Liver (tissue), 9 donors: Measurements from ENCODE around the gene TSPAN7. TPM values are rescaled to one million over a fixed set of nuclear protein-coding genes. Genes with fewer than 3 reads are reported as not detected.

Experiments used
- DNase-seq: peaks from one replicate; pipeline ENCODE4 v3.0.0-alpha.2; 2017; ENCODE audit warnings: low spot score
- H3K27ac ChIP-seq, 2 donors: one replicate each; pipeline ENCODE4 v1.7.0; 2013; ENCODE audit warnings: inconsistent platforms in 2 of 2, low read length in 2 of 2, control low read depth in 1 of 2, low read depth in 1 of 2, mild to moderate bottlenecking in 1 of 2
- H3K27me3 ChIP-seq, 4 donors: one replicate each; pipeline versions ENCODE4 v1.6.1 to v1.7.0; 2013; ENCODE audit warnings: low read length in 3 of 4, inconsistent platforms in 1 of 4, mild to moderate bottlenecking in 1 of 4, moderate library complexity in 1 of 4; ENCODE audit not compliant: control insufficient read depth in 4 of 4, insufficient read depth in 4 of 4
- H3K36me3 ChIP-seq, 4 donors: one replicate each; pipeline versions ENCODE4 v1.6.1 to v1.7.0; 2013; ENCODE audit warnings: low read length in 3 of 4, mild to moderate bottlenecking in 3 of 4, low read depth in 1 of 4, moderate library complexity in 1 of 4; ENCODE audit not compliant: control insufficient read depth in 4 of 4, insufficient read depth in 3 of 4
- H3K4me1 ChIP-seq, 4 donors: one replicate each; pipeline versions ENCODE4 v1.6.1 to v1.7.0; 2013; ENCODE audit warnings: low read length in 3 of 4, mild to moderate bottlenecking in 3 of 4, moderate library complexity in 1 of 4; ENCODE audit not compliant: control insufficient read depth in 4 of 4, insufficient read depth in 4 of 4
- H3K4me3 ChIP-seq, 3 donors: one replicate each; pipeline versions ENCODE4 v1.6.1 to v1.7.0; 2013; ENCODE audit warnings: low read length in 3 of 3, control low read depth in 1 of 3, low read depth in 1 of 3, mild to moderate bottlenecking in 1 of 3
- H3K9ac ChIP-seq, 2 donors: one replicate each; pipeline ENCODE4 v1.7.0; 2013; ENCODE audit warnings: low read length in 2 of 2, mild to moderate bottlenecking in 2 of 2, moderate library complexity in 2 of 2, control low read depth in 1 of 2, low read depth in 1 of 2
- H3K9me3 ChIP-seq, 4 donors: one replicate each; pipeline versions ENCODE4 v1.6.1 to v1.7.0; 2013; ENCODE audit warnings: low read length in 3 of 4; ENCODE audit not compliant: control insufficient read depth in 4 of 4
- EGR1 ChIP-seq, 2 donors: IDR thresholded peaks; 2 replicates each; pipeline ENCODE4 v1.6.1; 2016 to 2018; ENCODE audit warnings: antibody characterized with exemption in 2 of 2, low read depth in 2 of 2
- FOXA1 ChIP-seq: IDR thresholded peaks from 2 replicates; pipeline ENCODE4 v1.6.1; 2016; ENCODE audit warnings: antibody characterized with exemption
- FOXA2 ChIP-seq: IDR thresholded peaks from 2 replicates; pipeline ENCODE4 v1.6.1; 2016; ENCODE audit warnings: antibody characterized with exemption
- GABPA ChIP-seq, 2 donors: IDR thresholded peaks in 1 of 2; conservative IDR thresholded peaks in 1 of 2; 2 replicates each; pipeline ENCODE4 v1.6.1; 2016; ENCODE audit warnings: antibody characterized with exemption in 2 of 2, mild to moderate bottlenecking in 1 of 2, moderate library complexity in 1 of 2
- HNF4A ChIP-seq, 2 donors: conservative IDR thresholded peaks; 2 replicates each; pipeline ENCODE4 v1.6.1; 2016; ENCODE audit warnings: antibody characterized with exemption in 2 of 2, mild to moderate bottlenecking in 2 of 2
- HNF4G ChIP-seq: IDR thresholded peaks from 2 replicates; pipeline ENCODE4 v1.6.1; 2016; ENCODE audit warnings: antibody characterized with exemption
- JUND ChIP-seq, 2 donors: IDR thresholded peaks; 2 replicates each; pipeline ENCODE4 v1.6.1; 2016; ENCODE audit warnings: antibody characterized with exemption in 2 of 2
- NR2F2 ChIP-seq: IDR thresholded peaks from 2 replicates; pipeline ENCODE4 v1.6.1; 2016; ENCODE audit warnings: antibody characterized with exemption
- RAD21 ChIP-seq, 2 donors: IDR thresholded peaks; 2 replicates each; pipeline ENCODE4 v1.6.1; 2016; ENCODE audit warnings: antibody characterized with exemption in 2 of 2, mild to moderate bottlenecking in 2 of 2
- RXRA ChIP-seq, 2 donors: IDR thresholded peaks; 2 replicates each; pipeline ENCODE4 v1.6.1; 2017 to 2018; ENCODE audit warnings: antibody characterized with exemption in 2 of 2, mild to moderate bottlenecking in 1 of 2
- SP1 ChIP-seq: IDR thresholded peaks from 2 replicates; pipeline ENCODE4 v1.6.1; 2018; ENCODE audit warnings: antibody characterized with exemption, mild to moderate bottlenecking
- TAF1 ChIP-seq: conservative IDR thresholded peaks from 2 replicates; pipeline ENCODE4 v1.6.1; 2016; ENCODE audit warnings: antibody characterized with exemption, mild to moderate bottlenecking
- YY1 ChIP-seq: IDR thresholded peaks from 2 replicates; pipeline ENCODE4 v1.6.1; 2016; ENCODE audit warnings: antibody characterized with exemption, mild to moderate bottlenecking
- ZBTB33 ChIP-seq: IDR thresholded peaks from 2 replicates; pipeline ENCODE4 v1.6.1; 2016; ENCODE audit warnings: antibody characterized with exemption
- WGBS: extraction: QIAGEN DNeasy Blood & Tissue Kit; methylation state at CpG from one replicate; pipeline ENCODE4 v1.1.7; 2013; 5-methylcytosine and 5-hydroxymethylcytosine counted together
- polyA plus RNA-seq, 2 donors: library from polyadenylated mRNA; stranded (reverse) in 1 of 2; unstranded in 1 of 2; fragments of 200-250 nt in 1 of 2; fragments of >200 nt in 1 of 2; fragmentation: Nextera tagmentation in 1 of 2; extraction: Ambion mirVana in 1 of 2; gene quantifications; one replicate each; pipeline versions ENCODE4 v1.2.1 to v1.2.3, GENCODE V29; 2013 to 2015
- total RNA-seq, 2 donors: library from RNA; depleted of rRNA; stranded (reverse); fragments of >200 nt; gene quantifications; one replicate each; pipeline ENCODE4 v1.2.3, GENCODE V29; 2014
- TF ChIP-seq, protein P1 (sequence below): IDR thresholded peaks from 2 replicates; pipeline ENCODE4 v1.6.1; 2016; ENCODE audit warnings: antibody characterized with exemption
- TF ChIP-seq, protein P2 (sequence below): IDR thresholded peaks from 2 replicates; pipeline ENCODE4 v1.6.1; 2016; ENCODE audit warnings: antibody characterized with exemption, mild to moderate bottlenecking
- TF ChIP-seq, protein P3 (sequence below): fragments of 150-350 bp; IDR thresholded peaks from 2 replicates; pipeline ENCODE4 v1.5.1; 2017; ENCODE audit warnings: improper control_type of control experiment, low read depth, low read length; ENCODE audit not compliant: missing input control
- TF ChIP-seq, protein P4 (sequence below): IDR thresholded peaks from 2 replicates; pipeline ENCODE4 v1.6.1; 2016; ENCODE audit warnings: antibody characterized with exemption
- donor health status: healthy.
- donor health status: healthy.
- donor health status: healthy.
- donor health status: healthy.
- donor health status: healthy.

The TSPAN7 gene
- total and polyA plus RNA-seq, 4 donors: 10.1 to 26.2 (median 17.6) TPM

DNA sequence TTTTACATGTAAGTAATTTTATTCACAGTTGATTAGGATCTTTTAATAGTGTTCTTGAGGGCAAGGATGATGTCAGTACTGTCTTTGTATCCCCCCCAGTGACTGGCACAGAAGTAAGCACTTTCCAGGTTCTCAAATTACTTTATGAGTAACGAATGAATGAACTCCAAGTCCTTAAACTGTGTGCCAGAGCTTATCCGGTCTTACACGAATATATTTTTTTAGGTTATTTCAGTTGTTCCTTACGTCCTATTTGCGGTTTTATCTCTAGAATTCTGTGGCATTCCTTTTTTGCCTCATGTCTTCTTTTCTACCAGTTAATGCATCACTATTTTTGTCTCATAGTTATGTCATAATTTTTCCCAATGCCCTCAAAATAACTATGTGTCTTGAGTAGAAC is 133.1 kb downstream of the TSPAN7 start:
- WGBS: 87% methylated on average over 5 of the region's 5 CpGs
- Histone ChIP-seq H3K4me3 (no peak overlapping the region), H3K9ac (no peak overlapping the region), H3K4me1 (no peaks in the 10 kb centered on the region), H3K36me3 (no peaks in the 10 kb centered on the region), H3K27me3 (no peaks in the 10 kb centered on the region), H3K27ac (no peak overlapping the region), H3K9me3 (no peaks in the 10 kb centered on the region)
- DNase-seq: no peak
- TF ChIP-seq, protein P1, sequence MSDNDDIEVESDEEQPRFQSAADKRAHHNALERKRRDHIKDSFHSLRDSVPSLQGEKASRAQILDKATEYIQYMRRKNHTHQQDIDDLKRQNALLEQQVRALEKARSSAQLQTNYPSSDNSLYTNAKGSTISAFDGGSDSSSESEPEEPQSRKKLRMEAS: no peak
- TF ChIP-seq RAD21 (IDR thresholded peaks at IDR 0.05) (no peak), YY1 (no peak), RXRA (IDR thresholded peaks at IDR 0.05) (no peak), GABPA (IDR thresholded peaks at IDR 0.05 in 1 of 2, conservative IDR thresholded peaks at IDR 0.05 in 1 of 2) (no peak), HNF4G (no peak), FOXA2 (no peak), NR2F2 (no peak), TAF1 (no peak)

- Histone ChIP-seq H3K27ac (no peak overlapping the region), H3K27me3 (no peaks in the 10 kb centered on the region), H3K4me1 (no peaks in the 10 kb centered on the region), H3K9ac (no peak overlapping the region), H3K9me3 (no peaks in the 10 kb centered on the region), H3K4me3 (no peak overlapping the region), H3K36me3 (no peaks in the 10 kb centered on the region)
- no peak for DNase-seq
- 94% methylated on average over 3 of the region's 3 CpGs for WGBS
- TF ChIP-seq FOXA2 (no peak), TAF1 (no peak), NR2F2 (no peak), GABPA (IDR thresholded peaks at IDR 0.05 in 1 of 2, conservative IDR thresholded peaks at IDR 0.05 in 1 of 2) (no peak), ZBTB33 (no peak), EGR1 (IDR thresholded peaks at IDR 0.05; ENCODE audit: low read depth in 2 of 2) (no peak), SP1 (no peak), JUND (IDR thresholded peaks at IDR 0.05) (no peak), FOXA1 (no peak), RAD21 (IDR thresholded peaks at IDR 0.05) (no peak), HNF4G (no peak), HNF4A (conservative IDR thresholded peaks at IDR 0.05) (no peak), YY1 (no peak), RXRA (IDR thresholded peaks at IDR 0.05) (no peak)
- TF ChIP-seq, protein P2, sequence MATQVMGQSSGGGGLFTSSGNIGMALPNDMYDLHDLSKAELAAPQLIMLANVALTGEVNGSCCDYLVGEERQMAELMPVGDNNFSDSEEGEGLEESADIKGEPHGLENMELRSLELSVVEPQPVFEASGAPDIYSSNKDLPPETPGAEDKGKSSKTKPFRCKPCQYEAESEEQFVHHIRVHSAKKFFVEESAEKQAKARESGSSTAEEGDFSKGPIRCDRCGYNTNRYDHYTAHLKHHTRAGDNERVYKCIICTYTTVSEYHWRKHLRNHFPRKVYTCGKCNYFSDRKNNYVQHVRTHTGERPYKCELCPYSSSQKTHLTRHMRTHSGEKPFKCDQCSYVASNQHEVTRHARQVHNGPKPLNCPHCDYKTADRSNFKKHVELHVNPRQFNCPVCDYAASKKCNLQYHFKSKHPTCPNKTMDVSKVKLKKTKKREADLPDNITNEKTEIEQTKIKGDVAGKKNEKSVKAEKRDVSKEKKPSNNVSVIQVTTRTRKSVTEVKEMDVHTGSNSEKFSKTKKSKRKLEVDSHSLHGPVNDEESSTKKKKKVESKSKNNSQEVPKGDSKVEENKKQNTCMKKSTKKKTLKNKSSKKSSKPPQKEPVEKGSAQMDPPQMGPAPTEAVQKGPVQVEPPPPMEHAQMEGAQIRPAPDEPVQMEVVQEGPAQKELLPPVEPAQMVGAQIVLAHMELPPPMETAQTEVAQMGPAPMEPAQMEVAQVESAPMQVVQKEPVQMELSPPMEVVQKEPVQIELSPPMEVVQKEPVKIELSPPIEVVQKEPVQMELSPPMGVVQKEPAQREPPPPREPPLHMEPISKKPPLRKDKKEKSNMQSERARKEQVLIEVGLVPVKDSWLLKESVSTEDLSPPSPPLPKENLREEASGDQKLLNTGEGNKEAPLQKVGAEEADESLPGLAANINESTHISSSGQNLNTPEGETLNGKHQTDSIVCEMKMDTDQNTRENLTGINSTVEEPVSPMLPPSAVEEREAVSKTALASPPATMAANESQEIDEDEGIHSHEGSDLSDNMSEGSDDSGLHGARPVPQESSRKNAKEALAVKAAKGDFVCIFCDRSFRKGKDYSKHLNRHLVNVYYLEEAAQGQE: no peak
- TF ChIP-seq, protein P3, sequence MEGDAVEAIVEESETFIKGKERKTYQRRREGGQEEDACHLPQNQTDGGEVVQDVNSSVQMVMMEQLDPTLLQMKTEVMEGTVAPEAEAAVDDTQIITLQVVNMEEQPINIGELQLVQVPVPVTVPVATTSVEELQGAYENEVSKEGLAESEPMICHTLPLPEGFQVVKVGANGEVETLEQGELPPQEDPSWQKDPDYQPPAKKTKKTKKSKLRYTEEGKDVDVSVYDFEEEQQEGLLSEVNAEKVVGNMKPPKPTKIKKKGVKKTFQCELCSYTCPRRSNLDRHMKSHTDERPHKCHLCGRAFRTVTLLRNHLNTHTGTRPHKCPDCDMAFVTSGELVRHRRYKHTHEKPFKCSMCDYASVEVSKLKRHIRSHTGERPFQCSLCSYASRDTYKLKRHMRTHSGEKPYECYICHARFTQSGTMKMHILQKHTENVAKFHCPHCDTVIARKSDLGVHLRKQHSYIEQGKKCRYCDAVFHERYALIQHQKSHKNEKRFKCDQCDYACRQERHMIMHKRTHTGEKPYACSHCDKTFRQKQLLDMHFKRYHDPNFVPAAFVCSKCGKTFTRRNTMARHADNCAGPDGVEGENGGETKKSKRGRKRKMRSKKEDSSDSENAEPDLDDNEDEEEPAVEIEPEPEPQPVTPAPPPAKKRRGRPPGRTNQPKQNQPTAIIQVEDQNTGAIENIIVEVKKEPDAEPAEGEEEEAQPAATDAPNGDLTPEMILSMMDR: no peak
- TF ChIP-seq, protein P4, sequence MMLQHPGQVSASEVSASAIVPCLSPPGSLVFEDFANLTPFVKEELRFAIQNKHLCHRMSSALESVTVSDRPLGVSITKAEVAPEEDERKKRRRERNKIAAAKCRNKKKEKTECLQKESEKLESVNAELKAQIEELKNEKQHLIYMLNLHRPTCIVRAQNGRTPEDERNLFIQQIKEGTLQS: no peak
- TF ChIP-seq, protein P1: no peak
These were observed 136.1 kb downstream of the TSPAN7 start for GRCh38 chrX:38697461-38697860.
